Mucosa of gallbladder (tissue), 1 donor: ENCODE measurements around the gene FAT2. TPM values are rescaled to one million over a fixed set of nuclear protein-coding genes. Genes with fewer than 3 reads are reported as not detected.
"Not testable (repeated sequence)": the region's sequence is repeated elsewhere in the genome, so short reads cannot be mapped to it uniquely, and the experiment has no call there.

Source experiments
- DNase-seq: peaks from one replicate; pipeline ENCODE4 v3.0.0-alpha.2; 2020; ENCODE audit warnings: low spot score
- total RNA-seq: library from RNA; stranded (reverse); gene quantifications from one replicate; pipeline ENCODE4 v1.2.1, GENCODE V29; 2021
- donor health status: DM: no; HTN: no; CAD: no.

The FAT2 gene
- total RNA-seq, 1 donor from 2014 or later: 0.03 TPM

- DNase-seq: no peak
Measured at GRCh38 chr5:151581812-151582583, 9.1 kb downstream of the FAT2 start.

DNA sequence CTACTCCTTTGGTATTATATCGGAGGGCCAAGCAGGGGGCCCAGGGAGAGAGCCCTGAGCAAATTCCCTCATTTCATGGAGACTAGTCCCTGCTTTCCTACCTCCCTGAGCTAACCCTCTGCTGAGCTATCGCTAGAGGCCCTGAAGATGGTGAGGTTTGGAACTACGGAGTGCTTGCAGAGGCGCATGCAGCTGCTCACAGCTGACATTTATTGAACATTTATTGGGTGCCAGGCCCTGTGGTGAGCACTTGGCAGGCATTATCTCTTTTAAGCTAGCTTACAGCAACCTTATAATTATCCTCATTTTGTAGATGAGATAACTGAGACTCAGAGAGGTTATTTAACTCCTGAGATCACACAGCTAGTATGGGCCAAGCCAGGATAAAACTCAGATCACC, 9.8 kb downstream of the FAT2 start:
- no peak for DNase-seq

DNA sequence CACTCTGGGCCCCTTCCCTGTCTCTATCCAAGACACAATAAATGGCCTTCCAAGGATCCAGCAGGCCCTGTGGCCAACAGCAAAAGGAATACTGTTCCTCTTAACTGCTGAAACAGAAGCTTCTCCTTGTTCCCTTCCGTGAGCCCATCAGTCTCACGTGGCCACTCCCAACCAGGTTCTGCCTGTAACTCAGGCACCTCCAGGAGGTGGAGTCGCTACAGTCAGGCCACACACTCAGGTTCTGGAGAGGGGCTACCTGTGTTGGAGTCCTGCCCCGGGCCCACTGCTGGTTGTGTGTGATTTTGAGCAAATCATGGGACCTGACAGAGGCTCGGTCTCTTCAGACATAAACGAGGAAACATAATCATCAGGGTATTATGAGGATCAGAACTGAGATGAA, 10.3 kb downstream of the FAT2 start:
- no peak for DNase-seq

DNA sequence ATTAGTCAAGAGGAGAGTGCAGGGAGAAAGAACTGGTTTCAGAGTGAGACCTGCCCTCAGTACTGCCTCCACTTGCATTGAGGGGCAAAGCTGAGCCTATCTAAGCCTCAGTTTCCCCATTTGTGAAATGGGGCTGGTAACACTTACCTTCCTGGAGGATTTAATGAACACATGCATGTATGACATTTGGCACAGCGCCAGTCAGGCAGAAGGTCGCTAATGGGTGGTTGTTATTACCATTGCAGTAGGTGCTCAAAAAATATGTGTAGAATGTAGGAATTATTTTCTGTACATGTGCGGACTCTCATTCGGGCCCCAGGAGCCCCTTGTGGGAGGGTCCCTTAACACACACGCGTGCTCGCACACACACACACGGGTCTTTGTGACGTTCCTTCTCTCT, 10.9 kb downstream of the FAT2 start:
- no peak for DNase-seq

GRCh38 chr5:151579146-151579545, 12.0 kb downstream of the FAT2 start:
- not testable (repeated sequence) for DNase-seq

- DNase-seq: no peak
Measured at GRCh38 chr5:151578326-151579025, 12.7 kb downstream of the FAT2 start.

DNA sequence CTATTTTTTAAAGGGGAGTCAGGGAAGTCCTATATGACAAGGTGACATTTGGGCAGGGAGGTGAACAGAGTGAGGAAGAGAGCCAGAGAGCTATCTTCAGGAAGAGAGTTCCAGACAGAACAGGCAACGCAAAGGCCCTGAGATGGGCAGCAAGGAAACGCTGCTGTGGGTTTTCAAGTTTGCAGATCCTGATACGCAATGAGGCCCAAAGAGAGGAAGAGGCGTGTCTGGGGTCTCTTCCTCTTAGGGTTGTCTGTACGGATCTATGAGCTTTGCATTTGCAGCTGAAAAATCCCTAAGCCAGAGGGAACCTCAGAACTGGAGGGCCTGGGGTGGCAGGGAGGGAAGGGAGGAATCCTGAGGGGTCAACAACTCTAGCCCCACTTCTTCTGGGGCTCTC, 13.6 kb downstream of the FAT2 start:
- DNase-seq: no peak

DNA sequence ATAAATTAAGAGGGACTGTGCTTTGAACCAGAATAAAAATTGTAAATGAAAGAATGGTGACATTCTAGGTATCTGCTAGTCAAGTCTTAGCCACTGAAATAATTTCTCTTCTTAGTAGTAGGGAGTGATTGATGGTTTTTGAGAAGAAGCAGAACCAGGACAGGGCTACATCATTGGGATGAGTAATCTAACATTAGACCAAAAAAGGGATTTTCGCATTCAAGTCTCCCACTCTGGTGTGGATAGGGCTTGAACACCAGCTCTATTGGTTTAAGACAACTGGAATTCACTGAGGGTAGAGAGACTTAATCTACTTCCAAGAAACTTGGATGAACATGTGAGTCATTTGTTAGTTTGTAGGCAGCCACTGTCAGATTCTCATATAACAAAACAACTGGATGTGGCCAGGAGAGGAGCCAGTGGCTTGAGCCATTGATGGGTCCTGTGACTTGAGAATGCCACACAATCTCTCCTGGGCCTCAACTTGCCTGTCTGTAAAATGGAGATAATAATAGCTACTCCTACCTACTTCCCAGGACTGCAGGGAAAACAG, 16.6 kb downstream of the FAT2 start:
- no peak for DNase-seq

GRCh38 chr5:151572657-151573368, 18.3 kb downstream of the FAT2 start:
- DNase-seq: no peak

DNA sequence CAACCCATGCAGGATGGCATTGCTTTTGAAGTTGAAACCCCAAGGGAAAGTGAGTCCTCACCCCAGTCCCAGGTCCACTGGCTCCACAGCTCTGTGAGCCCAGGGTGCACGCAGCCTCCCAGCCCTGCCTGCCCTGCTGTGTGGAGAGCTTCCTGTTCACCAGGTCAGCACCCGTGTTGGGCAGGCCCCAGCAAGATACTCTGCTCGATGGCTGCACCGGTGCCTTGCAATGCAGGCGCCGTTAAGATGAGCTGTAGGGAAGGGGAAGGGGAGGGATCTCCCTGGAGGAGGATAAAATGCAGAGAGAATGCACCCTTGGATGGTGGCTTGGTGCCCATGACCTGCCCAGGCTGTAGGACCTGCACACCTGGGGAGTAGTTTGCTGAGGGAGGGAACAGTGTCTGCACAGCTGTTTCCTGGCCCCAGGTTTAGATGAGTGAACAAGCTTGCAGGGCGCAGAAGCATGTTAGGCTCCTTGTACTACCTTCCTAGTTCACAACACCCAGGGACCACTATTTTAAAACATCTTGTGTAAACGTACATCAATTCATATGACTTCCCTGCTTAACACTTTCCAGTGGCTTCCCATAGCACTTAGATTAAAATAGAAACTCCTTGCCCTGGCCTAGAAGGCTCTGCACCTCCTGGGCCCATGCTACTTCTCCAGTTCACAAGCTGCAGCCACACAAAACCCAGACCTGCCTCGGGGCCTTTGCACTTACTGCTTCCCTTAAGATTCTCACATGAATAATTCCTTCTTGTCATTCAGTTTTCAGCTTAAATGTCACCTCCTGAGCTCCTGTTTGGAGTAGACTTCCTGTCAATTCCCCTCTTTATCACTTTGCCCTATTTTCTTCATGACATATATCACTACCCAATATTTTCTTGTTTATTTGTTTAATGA, 19.6 kb downstream of the FAT2 start:
- no peak for DNase-seq

GRCh38 chr5:151570512-151571269, 20.4 kb downstream of the FAT2 start:
- DNase-seq: peak; percentile 68

DNA sequence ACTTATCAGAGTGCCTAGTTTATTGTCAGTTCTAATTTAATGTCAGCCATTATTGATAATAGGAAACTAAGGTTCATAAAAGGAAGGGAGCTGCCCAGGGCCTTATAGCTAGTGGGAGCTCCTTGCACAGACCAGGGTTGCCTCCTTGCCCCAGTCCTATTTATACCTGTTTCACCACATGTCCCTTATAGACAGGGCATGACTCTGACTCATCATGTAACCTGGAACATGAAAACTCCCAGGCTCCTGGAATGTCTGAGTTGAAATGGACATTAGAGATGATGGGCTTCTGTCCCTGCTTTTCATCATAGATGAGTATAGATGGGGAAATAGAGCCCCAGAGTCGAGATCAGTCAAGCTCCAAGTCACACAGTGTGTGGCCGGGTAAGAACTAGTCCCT, 21.1 kb downstream of the FAT2 start:
- DNase-seq: no peak

DNA sequence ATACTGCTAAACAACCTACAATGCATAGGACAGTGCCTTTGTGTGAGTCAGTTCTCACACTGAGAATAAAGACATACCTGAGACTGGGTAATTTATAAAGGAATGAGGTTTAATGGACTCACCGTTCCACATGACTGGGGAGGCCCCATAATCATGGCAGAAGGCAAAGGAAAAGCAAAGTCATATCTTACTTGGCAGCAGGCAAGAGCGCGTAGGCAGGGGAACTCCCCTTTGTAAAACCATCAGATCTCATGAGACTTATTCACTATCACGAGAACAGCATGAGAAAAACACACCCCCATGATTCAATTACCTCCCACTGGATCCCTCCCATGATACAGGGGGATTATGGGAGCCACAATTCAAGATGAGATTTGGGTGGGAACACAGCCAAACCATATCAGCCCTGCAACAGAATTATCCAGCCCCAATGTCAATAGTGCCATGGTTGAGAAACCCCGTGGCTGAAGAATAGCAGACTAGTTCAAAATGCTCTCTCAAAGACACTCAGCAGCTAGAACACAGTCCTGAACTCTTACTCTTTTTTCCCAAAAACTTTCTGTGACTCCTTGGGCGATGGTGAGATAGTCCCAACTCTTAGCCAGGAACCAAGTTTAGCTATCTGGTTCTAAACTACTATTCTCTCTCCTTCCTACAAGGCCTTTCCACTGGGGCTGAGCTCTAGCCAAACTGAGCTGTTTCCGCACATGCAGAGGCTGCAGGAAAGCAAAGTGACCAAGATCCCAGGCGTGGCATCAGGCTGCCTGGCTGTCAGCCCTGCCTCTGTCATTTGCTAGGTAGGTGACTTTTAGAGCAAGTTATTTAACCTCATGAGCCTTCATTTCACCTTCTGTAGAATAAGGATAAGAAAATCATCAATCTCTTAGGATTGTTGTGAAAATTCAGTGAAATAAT, 21.7 kb downstream of the FAT2 start:
- no peak for DNase-seq

GRCh38 chr5:151568036-151568435, 23.1 kb downstream of the FAT2 start:
- no peak for DNase-seq

- no peak for DNase-seq
Measured at GRCh38 chr5:151565971-151566370, 25.2 kb downstream of the FAT2 start.

GRCh38 chr5:151562019-151562707, 29.0 kb downstream of the FAT2 start:
- DNase-seq: no peak

DNA sequence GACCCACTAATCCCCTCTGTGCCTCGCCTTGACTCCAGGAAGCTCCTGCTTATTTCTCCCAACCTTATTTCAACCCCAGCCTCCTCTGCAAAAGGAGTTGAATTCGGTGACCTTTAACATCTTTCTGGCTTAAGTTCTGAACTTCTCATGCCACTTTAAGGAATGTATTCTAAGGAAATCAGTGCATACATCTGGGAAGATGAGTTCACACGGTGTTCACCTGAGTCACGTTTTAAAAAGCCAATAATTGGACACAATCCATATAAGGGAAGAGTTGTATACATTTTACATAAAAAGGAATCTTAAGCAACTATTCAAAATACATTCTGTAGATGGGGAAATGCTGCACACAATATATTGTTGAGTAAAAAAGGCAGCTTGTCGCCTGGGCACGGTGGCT, 33.2 kb downstream of the FAT2 start:
- DNase-seq: no peak

- DNase-seq: no peak
Measured at GRCh38 chr5:151557466-151557865, 33.7 kb downstream of the FAT2 start.

DNA sequence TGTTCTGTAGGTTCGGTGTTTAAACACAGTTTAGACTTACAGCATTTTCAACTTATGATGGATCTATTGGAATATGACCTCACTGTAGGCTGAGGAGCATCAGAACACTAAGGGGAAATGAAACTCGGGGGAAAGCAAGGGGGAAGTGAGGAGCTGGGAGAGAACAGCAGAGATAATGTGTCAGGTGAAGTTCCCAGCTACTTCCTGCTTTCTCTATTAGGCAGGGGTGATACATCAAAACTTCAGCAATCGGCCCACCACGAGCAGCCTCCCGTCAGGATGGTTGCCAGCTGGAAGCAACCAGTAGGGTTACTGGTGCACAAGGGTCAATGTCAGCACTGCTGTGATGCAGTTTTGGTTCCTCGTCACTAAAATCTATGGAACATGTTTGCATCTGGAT, 34.3 kb downstream of the FAT2 start:
- DNase-seq: no peak
